HAP-1 (cell line): ENCODE results near the gene MND1.
A peak's percentile ranks its signal among the peaks of the same experiment; 100 is the strongest.

Source experiments
- DNase-seq, 2 experiments: peaks; one replicate each; pipeline ENCODE4 v3.0.0-alpha.2; 2016 to 2020; ENCODE audit warnings: low spot score in 2 of 2
- H3K27me3 ChIP-seq: fragments of 250-450 bp; sonication (Bioruptor Pico); 2 replicates; pipeline ENCODE4 v1.5.1; 2020; ENCODE audit warnings: low read depth, mild to moderate bottlenecking, moderate library complexity
- H3K36me3 ChIP-seq: fragments of 250-450 bp; sonication (Bioruptor Pico); replicated peaks from 2 replicates; pipeline ENCODE4 v1.5.1; 2020; ENCODE audit warnings: mild to moderate bottlenecking
- H3K4me1 ChIP-seq: fragments of 250-450 bp; sonication (Bioruptor Pico); 2 replicates; pipeline ENCODE4 v1.5.1; 2020; ENCODE audit warnings: mild to moderate bottlenecking
- H3K4me3 ChIP-seq: fragments of 250-450 bp; sonication (Bioruptor Pico); 2 replicates; pipeline ENCODE4 v1.5.1; 2020; ENCODE audit warnings: mild to moderate bottlenecking, moderate library complexity
- H3K9me3 ChIP-seq: fragments of 250-450 bp; sonication (Bioruptor Pico); 2 replicates; pipeline ENCODE4 v1.5.1; 2020; ENCODE audit warnings: mild to moderate bottlenecking, moderate library complexity
- in situ Hi-C: fragments of 300-500 bp; cut with MboI; formaldehyde crosslinking; loops from 3 replicates; pipeline ENCODE4 v1.14.3; 2020; ENCODE audit warnings: low sequenced_read_pairs, inconsistent platforms, mixed read lengths

MND1 gene

DNA sequence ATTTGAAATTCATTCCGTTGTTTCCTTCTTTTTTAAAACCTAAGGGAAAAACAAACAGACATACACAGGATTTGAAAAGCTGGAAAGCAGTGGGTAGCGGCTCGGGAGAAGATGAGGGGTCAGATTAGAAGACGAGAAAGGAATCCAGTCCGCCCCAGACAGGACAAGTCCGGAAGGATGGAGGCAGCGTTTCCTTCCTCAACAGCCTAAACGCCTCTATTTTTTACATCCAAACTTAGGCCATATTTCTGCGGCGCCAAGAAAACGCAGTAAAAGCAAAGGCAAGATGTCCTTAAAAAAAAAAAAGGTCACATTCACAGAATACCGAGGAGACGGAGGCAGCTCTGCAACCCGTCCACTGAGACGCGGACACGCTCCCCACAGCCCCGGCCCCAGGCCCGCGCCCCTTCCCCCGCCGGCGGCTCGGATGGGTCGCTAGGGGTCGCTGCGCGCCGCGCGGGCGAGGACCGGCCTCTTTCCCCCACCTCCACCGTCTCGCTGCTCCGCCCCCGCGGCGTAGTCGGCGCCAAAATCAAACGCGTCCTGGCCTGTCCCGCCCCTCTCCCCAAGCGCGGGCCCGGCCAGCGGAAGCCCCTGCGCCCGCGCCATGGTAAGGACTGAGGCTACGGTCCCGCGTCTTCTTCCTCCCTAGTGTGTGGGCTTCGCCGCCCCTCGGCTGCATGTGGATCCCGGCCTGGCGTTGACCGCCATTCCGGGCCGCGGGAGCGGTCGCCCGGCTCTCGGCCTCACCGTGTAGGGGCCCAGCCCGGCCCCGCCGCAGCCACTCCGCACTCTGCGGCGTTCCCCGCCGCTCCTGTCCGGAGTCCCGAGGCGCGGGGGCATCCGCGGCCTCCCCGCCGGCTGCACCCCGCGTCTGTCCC is at the start of gene MND1:
TSS of gene MND1 (plus strand) at position 558 of the 881 bp plus-strand sequence. CDS start at position 608, 50 bp downstream.
- DNase-seq, result peak; percentile 89 to 96
- Histone ChIP-seq H3K27me3 (no peaks in the 10 kb centered on the region), H3K36me3 (peaks cover 9% of the 10 kb centered on the region; the same call in 1 of the 2 replicates), H3K4me1 (peaks cover 29% of the 10 kb centered on the region), H3K9me3 (no peaks in the 10 kb centered on the region), H3K4me3 (peak within 1 kb of the TSS; percentile 71)
- in situ Hi-C loops, result loop anchor here (10.0 kb wide), 1 partner anchor 230 kb away; no protein-coding TSS in a partner anchor

DNA sequence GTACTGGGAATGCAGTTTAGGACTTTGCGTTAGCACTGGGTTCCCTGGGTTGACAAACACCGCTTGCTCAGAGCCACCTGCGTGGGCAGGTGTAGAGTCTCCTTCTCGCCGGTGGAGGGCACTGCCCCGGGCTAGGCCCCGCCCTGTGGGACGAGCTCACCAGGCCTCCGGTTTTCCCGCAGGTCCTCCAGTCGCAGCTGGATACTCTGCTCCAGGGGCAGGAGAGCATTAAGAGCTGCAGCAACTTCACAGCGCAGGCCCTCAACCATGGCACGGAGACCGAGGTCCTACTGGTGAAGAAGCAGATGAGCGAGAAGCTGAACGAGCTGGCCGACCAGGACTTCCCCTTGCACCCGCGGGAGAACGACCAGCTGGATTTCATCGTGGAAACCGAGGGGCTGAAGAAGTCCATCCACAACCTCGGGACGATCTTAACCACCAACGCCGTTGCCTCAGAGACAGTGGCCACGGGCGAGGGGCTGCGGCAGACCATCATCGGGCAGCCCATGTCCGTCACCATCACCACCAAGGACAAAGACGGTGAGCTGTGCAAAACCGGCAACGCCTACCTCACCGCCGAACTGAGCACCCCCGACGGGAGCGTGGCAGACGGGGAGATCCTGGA is 49.2 kb upstream of the MND1 start:
- no peaks in the 10 kb centered on the region for H3K27me3 ChIP-seq
- peaks cover 3% of the 10 kb centered on the region; the same call in 1 of the 2 replicates for H3K9me3 ChIP-seq
- in situ Hi-C loops, result no loop called here
- DNase-seq, result no peak
- H3K4me3 ChIP-seq, result no peak overlapping the region
- H3K4me1 ChIP-seq, result no peaks in the 10 kb centered on the region
- peaks cover 33% of the 10 kb centered on the region for H3K36me3 ChIP-seq

- Histone ChIP-seq H3K4me1 (no peaks in the 10 kb centered on the region), H3K9me3 (peaks cover 3% of the 10 kb centered on the region; the same call in 1 of the 2 replicates), H3K4me3 (no peak overlapping the region), H3K36me3 (peaks cover 30% of the 10 kb centered on the region), H3K27me3 (no peaks in the 10 kb centered on the region)
- in situ Hi-C loops, result no loop called here
- DNase-seq, result no peak
These were observed 48.3 kb upstream of the MND1 start for GRCh38 chr4:153296040-153296823.

GRCh38 chr4:153297116-153297515 is 47.4 kb upstream of the MND1 start:
- Histone ChIP-seq H3K4me1 (no peaks in the 10 kb centered on the region), H3K27me3 (no peaks in the 10 kb centered on the region), H3K4me3 (no peak overlapping the region), H3K36me3 (peaks cover 26% of the 10 kb centered on the region), H3K9me3 (peaks cover 3% of the 10 kb centered on the region; the same call in 1 of the 2 replicates)
- in situ Hi-C loops, result no loop called here
- DNase-seq, result no peak

GRCh38 chr4:153310793-153311192 is 33.7 kb upstream of the MND1 start:
- H3K4me1 ChIP-seq, result no peaks in the 10 kb centered on the region
- peaks cover 6% of the 10 kb centered on the region for H3K36me3 ChIP-seq
- DNase-seq, result no peak
- no peaks in the 10 kb centered on the region for H3K27me3 ChIP-seq
- no peaks in the 10 kb centered on the region for H3K9me3 ChIP-seq
- no peak overlapping the region for H3K4me3 ChIP-seq
- in situ Hi-C loops, result loop anchor here (25.0 kb wide), 1 partner anchor 473 kb away; no protein-coding TSS in a partner anchor

DNA sequence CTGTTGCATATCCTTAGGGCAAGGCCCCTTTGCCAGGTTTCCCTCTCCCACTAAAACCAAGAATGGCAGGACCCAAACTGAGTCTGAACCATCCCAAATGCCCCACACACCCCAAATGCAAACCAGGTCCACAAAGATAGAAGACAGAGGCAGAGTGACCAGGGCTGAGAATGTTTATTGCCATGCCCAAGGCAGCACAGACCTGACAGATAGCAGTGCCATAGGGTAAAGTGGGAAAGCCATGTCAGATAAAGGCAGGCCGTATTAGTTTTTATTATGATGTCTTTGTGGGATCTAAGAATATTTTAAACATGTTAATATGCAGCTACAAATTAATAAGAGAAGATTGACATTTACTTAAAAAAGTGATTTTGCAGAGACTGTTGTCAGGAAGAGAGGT is 29.6 kb upstream of the MND1 start:
- H3K36me3 ChIP-seq, result peaks cover 19% of the 10 kb centered on the region
- no peak overlapping the region for H3K4me3 ChIP-seq
- H3K9me3 ChIP-seq, result no peaks in the 10 kb centered on the region
- no peaks in the 10 kb centered on the region for H3K27me3 ChIP-seq
- in situ Hi-C loops, result loop anchor here (5.0 to 25.0 kb wide), 2 partner anchors 173 to 478 kb away; no protein-coding TSS in a partner anchor
- no peak for DNase-seq
- no peaks in the 10 kb centered on the region for H3K4me1 ChIP-seq

DNA sequence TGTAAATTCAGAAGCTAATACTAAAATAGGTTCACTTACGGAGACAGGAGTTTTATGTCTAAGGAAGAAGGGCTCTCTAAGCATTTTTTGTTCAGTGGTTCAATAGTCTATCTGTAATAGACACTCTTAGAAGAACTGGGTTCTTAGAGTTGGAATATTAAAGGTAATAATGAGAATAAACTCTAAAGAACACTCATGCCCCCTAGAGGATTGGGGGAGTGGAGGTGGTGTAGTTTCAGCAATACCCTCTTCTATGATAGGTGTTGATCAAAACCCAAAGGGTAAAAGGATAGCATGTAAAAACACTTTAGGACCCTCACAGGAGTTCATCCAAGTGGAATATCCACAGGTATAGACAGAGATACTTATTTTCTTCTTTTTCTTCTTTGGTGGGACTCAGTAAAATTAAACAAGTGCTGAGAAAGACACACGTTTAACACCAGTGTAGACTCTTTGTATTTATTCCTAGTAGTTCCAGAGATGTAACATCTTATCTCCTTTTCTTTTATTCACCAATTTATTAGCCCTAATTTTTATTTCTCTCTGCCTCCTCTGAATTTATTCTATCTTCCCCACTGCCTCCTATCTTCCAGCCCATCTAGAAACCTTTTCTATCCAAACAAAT is 25.7 kb upstream of the MND1 start:
- H3K36me3 ChIP-seq, result peaks cover 21% of the 10 kb centered on the region

GRCh38 chr4:153322791-153323190 is 21.7 kb upstream of the MND1 start:
- H3K27me3 ChIP-seq, result no peaks in the 10 kb centered on the region
- DNase-seq, result no peak
- H3K36me3 ChIP-seq, result peaks cover 22% of the 10 kb centered on the region
- in situ Hi-C loops, result loop anchor here (25.0 kb wide), 1 partner anchor 485 kb away; no protein-coding TSS in a partner anchor
- no peak overlapping the region for H3K4me3 ChIP-seq
- no peaks in the 10 kb centered on the region for H3K4me1 ChIP-seq
- H3K9me3 ChIP-seq, result no peaks in the 10 kb centered on the region

More for the DNA sequence above, 25.7 kb upstream of the MND1 start:
- H3K4me3 ChIP-seq, result no peak overlapping the region
- H3K9me3 ChIP-seq, result no peaks in the 10 kb centered on the region
- no peaks in the 10 kb centered on the region for H3K27me3 ChIP-seq
- no peaks in the 10 kb centered on the region for H3K4me1 ChIP-seq
- in situ Hi-C loops, result loop anchor here (5.0 to 25.0 kb wide), 2 partner anchors 177 to 482 kb away; no protein-coding TSS in a partner anchor
- DNase-seq, result peak; percentile 58 to 72

DNA sequence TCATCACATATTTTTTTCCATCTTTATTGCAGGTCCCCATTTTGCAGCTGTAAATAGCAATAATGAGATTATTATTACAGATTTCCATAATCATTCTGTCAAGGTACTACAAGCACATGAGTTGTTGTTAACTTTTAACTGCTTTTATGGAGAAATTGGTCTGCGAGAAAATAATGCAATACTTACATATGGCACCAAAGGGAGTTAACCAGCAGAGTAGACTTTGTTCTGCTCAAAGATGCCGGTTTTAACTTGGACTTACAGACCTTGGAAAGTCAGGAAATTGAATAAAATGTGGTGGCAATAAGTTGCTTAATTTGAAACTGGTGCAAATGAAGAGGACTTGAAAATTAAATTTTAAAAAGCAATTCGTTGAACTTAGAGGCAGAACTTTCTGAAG is 20.4 kb upstream of the MND1 start:
- DNase-seq, result no peak
- H3K4me1 ChIP-seq, result no peaks in the 10 kb centered on the region
- in situ Hi-C loops, result loop anchor here (25.0 kb wide), 1 partner anchor 487 kb away; no protein-coding TSS in a partner anchor
- peaks cover 22% of the 10 kb centered on the region for H3K36me3 ChIP-seq
- no peaks in the 10 kb centered on the region for H3K27me3 ChIP-seq
- H3K9me3 ChIP-seq, result no peaks in the 10 kb centered on the region
- H3K4me3 ChIP-seq, result no peak overlapping the region

DNA sequence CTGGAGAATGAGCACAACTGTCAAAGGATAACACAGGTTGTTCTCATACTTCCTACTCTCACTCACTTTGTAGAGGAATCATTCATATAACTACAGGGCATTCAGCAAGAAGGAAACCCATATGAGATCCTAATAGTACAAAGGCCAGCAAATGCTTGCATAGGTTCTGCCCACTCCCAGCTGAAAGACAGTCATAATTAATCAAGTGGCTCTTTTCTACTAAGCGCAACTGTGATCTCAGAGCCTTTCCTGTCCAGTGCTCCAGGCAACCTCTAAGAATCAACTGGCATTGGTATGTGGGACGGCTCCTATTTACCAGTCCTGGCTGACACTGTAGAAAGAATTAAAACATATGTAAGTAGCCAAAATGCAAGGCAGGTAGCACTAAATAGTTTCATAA is 18.9 kb upstream of the MND1 start:
- DNase-seq, result no peak
- Histone ChIP-seq H3K36me3 (peaks cover 17% of the 10 kb centered on the region), H3K4me3 (no peak overlapping the region), H3K27me3 (no peaks in the 10 kb centered on the region), H3K4me1 (no peaks in the 10 kb centered on the region), H3K9me3 (no peaks in the 10 kb centered on the region)
- in situ Hi-C loops, result no loop called here

DNA sequence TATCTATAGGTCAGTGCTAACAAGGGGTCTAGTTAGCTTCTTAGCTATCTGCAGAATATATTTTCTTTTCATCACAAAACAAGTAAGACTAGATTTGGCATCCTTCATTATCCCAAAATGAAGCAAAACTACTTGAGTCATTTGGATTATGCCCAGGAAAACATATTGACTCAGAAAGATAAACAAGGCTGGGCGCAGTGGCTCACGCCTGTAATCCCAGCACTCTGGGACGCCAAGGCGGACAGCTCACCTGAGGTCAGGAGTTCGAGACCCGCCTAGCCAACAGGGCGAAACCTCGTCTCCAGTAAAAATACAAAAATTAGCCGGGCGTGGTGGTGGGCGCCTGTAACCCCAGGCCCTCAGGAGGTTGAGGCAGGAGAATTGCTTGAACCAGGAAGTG is 18.0 kb upstream of the MND1 start:
- Histone ChIP-seq H3K27me3 (no peaks in the 10 kb centered on the region), H3K4me1 (no peaks in the 10 kb centered on the region), H3K4me3 (no peak overlapping the region), H3K9me3 (no peaks in the 10 kb centered on the region), H3K36me3 (peaks cover 14% of the 10 kb centered on the region)
- no peak for DNase-seq
- in situ Hi-C loops, result no loop called here

GRCh38 chr4:153327247-153327646 is 17.2 kb upstream of the MND1 start:
- Histone ChIP-seq H3K36me3 (peaks cover 14% of the 10 kb centered on the region), H3K9me3 (no peaks in the 10 kb centered on the region), H3K4me3 (no peak overlapping the region), H3K27me3 (no peaks in the 10 kb centered on the region), H3K4me1 (no peaks in the 10 kb centered on the region)
- in situ Hi-C loops, result no loop called here
- DNase-seq, result no peak

DNA sequence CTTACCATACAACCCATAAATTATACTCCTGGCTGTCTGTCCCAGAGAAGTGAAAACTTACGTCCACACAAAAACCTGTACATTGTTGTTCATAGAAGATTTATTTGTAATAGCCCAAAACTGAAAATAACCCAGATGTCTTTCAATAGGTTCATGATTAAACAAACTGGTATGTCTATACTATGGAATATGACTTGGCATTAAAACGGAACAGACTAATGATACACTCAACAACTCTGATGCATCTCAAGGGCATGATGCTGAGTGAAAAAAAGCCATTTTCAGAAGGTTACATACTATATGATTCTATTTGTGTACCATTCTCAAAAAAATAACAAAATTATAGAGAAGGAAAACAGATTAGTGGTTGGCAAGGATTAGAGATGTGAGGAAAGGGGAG is 11.6 kb upstream of the MND1 start:
- H3K27me3 ChIP-seq, result no peaks in the 10 kb centered on the region
- H3K4me3 ChIP-seq, result no peak overlapping the region
- H3K9me3 ChIP-seq, result no peaks in the 10 kb centered on the region
- H3K36me3 ChIP-seq, result no peaks in the 10 kb centered on the region; the same call in 1 of the 2 replicates
- in situ Hi-C loops, result no loop called here
- H3K4me1 ChIP-seq, result peaks cover 15% of the 10 kb centered on the region
- no peak for DNase-seq
